GM18499 (cell line): ENCODE measurements around the gene CDK14.

ENCODE experiments used
- ATAC-seq: cut with Tn5 transposase; IDR thresholded peaks from one replicate; pipeline ENCODE4 v1.9.1; 2021; ENCODE audit warnings: moderate number of reproducible peaks; ENCODE audit not compliant: insufficient read depth, unreplicated experiment

Gene CDK14

DNA sequence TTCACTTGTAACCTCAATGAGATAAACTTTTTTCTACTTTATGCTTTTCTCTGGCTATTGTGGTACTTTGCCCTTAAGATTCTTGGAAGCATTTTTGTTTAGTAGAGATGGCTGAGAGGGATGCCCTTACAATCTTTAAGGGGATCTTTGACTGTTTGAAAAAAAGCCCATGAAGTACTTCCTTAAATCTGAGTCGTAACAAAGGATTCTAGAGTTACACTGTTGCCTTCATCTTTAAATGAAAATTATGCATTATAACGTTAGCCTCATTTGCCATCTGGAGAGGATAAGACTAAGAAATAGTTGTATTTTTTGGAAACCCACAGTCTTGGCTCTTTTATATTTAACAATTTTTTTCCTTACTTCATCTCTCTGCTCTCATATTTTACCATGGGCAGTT lies 630.3 kb downstream of the CDK14 start:
- no peak for ATAC-seq

DNA sequence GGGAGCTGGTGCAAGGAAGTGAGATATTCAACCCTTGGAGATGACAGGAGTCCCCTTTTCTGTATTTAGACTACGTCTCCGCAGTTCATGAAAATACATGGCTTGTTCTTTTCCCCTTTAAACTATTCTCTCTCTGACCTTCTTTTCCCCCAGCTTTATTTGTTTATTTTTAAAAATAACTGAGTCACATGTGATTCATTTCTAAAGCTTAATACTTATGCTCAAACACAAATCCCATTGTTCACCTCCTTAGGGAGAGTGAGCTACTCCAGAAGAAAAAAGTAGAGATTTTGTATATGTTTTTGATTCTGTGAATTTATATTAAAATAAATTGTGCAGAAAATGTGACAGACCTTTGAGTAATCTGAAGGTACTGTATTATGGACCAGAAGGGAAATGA lies 632.2 kb downstream of the CDK14 start:
- ATAC-seq = no peak

DNA sequence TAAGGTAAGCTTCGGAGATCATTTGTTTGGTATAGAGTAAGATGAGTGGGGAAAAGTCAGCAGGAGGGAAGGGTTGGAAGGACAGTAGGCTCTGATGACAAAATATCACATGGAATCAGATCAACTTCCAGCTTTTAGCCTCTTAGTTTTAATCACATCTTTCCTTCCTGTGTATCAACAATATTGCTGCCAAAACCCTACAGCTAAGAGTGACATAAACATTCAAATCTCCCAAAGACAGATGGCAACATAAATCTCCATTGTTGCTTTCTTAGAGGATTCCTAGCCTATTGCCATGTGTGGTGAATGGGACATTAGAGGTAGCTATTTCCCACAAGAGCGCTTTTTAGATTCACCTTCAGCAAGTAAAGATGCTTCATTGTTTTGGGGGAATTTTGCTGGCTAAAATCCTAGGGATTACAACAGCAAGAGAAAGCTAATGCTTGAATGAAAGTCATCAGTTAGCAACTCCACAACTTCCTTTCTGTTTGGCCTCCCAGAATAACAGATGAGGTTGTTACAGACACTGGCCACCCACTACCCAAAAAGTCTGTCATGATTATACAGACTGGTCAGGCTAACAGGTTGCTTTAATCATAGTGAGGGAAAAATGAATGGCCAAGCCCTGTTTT lies 632.9 kb downstream of the CDK14 start:
- no peak for ATAC-seq

DNA sequence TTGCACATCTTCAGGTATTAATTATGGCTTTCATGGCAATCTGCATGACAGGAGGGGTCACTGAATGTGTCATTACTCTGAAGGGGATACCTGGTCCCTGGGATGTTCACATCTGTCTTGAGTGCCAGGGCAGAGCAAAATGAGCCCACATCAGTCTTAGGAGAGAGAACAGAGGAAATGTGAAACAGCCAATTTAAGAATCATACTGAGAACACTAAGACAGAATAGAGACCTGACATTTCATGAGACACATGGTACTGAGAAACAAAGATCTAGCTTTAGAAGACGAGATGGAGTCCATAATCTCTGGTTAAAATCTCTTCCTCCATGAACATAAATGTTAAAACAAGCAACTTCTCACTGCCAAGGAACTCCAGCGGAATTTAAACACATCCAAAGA lies 634.0 kb downstream of the CDK14 start:
- no peak for ATAC-seq

DNA sequence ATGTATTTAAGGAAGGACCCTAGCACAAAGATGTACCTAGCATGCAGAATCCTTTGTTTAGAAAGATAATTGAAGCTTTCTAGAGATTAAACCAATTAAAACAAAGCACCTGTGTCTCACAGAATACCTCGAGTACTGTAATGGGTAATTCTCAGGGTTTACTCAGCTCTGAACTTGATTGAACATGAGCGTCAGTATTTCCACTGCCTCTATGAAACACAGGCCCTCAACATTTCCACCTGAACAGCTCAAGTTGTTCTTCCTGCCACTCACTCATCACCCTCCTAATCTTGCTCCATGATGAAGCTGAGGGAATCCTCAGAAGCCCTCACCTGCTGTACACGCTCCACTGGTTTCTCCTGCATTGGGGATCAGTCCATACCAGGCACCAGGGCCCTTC lies 634.4 kb downstream of the CDK14 start:
- no peak for ATAC-seq

DNA sequence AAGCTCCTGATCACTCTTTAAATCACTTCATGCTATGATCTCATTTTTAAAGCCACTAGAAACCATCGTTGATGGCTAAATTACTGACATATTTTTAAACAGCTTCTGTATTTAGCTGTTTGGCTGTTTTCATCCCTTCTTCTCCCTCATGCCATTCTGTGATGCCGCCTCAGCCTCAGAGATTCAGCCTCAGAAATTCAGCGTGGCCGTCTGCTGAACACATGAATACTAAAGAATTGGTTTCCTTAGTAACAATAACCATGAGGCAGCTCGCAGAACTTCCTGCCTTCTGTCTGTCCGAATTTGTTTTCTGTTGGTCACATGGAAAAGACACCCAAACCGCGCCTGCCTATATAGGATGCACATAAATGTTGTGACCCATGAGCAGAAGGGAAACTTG lies 637.1 kb downstream of the CDK14 start:
- ATAC-seq = no peak

DNA sequence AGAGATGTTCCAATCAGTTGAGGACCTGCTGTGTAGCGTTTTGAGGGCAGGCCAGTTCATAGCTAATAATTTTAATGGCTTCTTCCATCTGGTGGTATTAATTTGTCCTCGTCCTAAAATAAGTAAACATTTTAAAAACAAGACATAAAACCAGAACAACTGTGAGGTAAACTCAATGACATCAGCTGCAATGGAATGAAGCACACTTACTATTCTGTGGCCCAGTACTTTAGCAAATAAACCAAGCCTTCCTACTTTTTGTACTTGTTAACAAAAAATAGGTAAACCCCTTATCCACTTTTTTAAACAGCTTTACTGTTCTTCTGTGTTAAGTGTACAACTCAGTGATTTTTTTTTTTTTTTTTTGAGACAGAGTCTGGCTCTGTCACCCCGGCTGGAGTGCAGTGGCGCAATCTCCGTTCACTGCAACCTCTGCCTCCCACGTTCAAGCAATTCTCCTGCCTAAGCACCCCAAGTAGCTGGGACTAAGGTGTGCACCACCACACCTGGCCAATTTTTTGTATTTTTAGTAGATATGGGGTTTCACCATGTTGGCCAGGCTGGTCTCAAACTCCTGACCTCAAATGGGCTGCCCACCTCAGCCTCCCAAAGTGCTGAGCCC lies 639.2 kb downstream of the CDK14 start:
- ATAC-seq = no peak

DNA sequence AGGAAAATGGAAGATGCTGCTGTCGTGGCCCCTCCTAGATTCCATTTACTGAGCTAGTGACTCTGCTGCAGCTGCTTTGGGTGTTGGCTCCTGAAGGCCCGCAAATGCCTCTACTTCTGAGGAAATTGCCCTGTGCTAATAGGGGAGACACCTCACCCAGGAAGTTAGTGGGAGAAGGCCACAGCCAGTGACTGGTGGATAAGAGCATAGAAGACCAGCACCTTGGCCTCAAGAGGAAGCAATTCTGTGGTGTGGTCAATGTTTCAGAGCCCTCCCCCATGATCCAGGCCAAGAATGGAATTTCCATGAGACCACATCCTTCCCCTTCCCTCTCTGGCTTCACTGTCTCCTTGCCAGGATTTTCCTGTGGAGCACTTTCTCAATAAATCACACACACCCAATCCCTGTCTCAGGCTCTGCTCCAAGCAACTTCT lies 643.1 kb downstream of the CDK14 start:
- ATAC-seq = no peak

DNA sequence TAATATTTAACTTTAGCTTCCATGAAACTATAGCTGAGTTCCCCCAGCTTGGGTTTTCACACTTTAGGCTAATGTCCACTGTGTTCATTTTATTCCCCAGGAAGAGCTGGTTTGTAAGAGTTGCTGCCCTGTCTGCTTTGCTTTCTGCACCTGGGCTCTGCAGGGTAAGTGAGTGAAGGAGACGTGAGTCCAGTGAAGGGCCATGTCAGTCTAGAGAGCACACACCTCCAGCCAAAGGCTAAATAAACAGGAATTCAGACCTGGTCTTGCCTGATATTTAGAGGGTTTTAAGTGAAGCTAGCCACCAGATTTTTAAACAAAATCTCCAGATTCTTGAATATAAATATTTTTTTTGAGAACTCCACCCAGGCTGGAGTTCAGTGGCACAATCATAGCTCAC lies 643.7 kb downstream of the CDK14 start:
- no peak for ATAC-seq

DNA sequence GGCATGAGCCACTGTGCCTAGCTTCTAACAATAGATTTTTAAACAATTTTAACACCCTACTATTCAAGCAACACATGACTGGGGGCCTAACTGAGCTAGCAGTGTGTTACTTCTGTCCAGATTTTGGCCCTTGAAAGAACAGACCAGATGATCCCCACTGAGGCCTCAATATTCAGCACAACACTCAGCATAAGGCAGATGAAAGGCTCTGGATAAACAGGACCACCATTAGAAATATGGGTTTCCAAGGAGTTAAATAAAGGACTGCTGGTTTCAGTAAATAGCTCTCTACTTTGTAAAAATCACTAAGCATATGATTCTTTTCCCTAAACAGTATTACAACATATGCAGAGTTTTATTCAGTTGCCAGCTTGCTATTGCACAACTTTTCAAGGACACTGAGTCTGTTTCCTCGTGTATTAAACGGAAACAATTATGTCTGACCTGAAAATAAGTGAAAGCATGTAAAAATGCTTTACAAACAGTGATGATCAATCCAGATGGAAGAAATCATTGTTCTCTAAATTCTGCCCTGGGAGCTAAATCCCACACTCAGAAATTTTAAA lies 644.3 kb downstream of the CDK14 start:
- ATAC-seq = no peak

DNA sequence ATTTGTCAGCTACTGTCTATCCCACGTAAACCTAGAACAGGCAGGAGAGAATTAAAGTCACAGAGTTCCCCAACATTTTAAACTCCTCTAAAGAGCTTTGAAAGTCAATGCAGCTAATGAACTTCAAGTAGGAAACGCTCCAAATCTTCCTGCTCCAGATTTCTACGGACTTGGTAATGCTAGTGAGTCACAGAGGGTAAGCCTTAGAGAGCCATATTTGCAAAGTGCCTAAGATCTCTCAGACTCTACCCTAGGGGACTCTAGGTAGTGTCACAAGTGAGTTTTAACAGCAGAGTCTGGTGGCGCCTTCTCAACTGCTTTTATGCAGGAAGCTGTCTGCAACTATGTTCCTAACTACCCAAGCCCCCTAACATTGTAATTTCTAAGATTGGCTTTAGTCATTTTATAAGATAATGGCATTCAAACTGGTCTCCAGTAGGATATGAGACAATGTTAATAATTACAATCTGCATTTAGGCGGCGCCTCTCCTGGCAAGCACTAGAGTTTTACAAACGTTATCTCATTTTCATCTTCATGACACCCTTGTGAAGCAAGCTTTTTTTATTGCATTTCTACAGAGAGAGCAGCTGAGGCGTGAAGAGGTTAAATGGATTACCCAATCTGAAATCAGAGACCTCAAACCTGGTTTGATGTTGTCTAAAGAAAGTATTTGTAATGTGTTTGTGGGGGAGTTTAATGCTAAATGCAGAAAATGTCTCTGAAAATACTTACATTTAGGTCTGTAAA lies 646.1 kb downstream of the CDK14 start:
- ATAC-seq = no peak

DNA sequence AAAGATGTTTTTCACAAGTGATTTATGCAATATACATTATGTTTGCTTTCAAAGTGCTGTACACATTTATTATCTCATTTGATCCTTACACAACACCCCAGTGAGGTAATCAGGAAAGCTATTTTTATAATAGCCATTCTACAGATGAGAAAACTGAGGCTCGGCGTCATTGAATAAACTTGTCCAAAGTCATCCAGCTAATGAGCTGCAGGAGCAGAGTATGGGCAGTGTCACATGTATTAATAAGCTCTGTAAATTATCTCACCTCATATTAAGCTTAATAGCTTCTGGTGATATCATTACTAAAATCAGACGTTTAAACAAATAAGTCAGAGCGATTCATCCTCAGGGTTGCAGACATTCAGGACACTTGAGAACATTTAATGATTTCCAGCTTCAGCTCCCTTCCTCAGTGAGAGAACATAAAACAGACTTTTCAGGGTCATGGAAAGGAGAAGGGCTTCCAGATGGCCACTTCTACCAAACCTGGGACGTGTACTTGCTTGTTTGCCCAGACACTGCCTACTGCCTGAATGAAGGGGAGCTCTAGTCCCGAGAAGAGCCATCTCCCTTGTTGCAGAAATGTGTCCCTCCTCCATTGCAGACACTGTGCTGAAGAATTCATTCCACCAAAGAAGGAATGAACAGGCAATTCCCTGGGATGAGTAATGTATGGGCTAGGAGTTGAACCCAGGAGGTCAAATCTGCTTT lies 647.6 kb downstream of the CDK14 start:
- ATAC-seq = no peak

DNA sequence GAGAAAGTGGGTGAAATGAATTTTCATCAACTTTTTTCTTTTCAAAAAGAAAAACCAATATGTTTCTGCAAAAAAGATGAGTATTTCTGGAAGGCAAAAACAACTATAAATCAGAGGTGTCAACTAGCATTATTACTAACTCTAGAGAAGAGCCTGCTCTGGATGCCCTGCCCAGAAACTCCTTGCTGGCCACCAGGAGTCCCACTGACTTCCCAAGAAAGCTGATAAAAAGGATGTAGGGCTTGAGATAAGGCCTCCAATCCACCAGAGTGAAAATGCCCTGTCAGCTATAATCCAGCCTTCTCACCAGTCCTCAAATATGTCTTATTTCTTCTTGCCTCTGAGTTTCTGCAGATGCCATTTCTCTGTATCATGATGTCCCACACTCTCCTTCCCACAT lies 651.4 kb downstream of the CDK14 start:
- no peak for ATAC-seq

DNA sequence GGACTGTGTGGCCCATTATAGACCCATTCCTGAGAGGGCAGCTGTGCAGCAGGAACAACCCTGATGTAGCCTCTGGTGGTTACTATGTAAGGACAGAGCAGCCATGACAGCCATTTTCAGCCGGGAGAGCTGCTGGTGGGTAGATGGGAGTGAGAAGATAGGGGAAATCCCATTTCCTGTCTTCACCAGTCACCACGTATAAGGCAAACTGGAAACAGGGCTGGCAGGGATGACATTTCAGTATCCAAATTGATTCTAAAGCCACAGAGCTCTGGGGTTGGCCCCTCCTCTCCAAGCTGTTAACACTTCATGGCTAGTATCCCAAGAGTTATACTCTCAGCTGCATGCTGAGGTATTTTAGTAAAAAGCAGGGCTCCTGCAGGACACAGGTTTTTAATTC lies 652.9 kb downstream of the CDK14 start:
- ATAC-seq = no peak

DNA sequence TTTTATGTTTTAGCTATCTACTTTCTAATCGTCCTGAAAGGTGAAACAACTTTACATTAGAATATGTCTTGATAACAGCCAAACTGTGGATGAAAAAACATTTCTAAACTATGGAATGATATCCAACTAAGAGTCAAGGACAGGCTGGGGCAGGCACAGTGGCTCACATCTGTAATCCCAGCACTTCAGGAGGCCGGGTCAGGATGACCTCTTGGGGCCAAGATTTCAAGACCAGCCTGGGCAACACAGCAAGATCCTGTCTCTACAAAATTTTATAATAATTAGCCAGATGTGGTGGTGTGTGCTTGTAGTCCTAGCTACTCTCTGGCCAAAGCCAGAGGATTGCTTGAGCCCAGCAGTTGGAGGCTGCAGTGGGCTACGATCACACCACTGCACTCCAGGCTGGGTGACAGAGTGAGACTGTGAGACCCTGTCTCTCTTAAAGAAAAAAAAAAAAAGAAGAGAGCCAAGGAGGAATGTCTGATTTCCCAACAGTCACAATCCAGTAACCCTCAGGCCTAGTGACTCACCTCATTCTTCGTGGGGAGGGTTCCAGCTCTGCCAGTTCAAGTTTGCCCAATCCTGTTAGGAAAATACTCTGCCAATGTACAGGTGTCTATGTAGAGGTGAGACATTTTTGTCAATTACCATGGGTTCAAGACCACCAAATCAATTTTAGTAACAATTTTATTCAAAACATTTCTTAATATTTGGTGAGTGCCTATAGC lies 653.5 kb downstream of the CDK14 start:
- ATAC-seq = no peak

DNA sequence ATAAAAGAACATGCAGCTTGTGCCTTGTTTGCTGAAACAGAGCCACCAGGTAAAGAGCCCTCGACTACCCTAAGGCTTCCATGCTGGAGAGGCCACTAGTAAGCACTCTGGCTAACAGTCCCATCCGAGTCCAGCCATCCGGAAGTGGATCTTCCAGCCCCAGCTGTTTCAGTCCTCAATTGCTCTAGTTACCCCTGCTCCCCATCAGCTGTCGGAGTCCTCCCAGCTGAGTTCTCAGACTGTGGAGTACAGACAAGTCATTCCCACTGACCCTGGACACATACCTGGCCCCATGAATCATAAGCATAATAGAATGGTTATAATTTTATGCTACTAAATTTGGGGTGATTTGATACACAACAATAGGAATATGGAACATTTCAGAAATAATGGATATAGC lies 654.6 kb downstream of the CDK14 start:
- ATAC-seq = no peak

DNA sequence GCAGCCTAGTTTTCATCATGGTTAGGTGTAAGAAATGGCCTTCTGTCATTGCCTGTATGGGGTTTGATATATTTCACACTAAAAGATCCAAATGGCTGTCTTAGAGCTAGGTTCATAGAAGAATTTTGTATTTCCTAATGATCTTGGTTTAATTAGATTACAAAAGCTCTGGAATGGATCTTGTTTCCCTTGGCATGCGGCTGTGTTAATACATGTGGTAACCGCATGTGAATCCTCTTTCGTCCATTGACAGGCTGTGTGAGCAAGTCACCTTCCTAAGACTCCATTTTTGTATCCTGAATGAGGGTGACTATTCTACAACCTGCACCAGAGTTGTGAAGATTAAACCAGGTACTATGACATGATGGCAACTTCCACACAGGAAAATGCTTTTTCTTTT lies 655.8 kb downstream of the CDK14 start:
- ATAC-seq = no peak
